Body of pancreas (tissue), 4 donors: ENCODE data around the gene POLR1A. TPM values are rescaled to one million over a fixed set of nuclear protein-coding genes. Genes with fewer than 3 reads are reported as not detected.

Source experiments
- ATAC-seq: fragments of 150-250 bp; one replicate; pipeline ENCODE4 v1.9.1; 2016
- DNase-seq, 4 donors: peaks; one replicate each; pipeline ENCODE4 v3.0.0-alpha.2; 2019
- H3K27ac ChIP-seq, 4 donors: fragments of 200-600 bp; sonication (generic); 1 replicate in 3 of 4; 2 replicates in 1 of 4; pipeline versions ENCODE4 v1.5.1 to v1.6.1; 2016 to 2019; ENCODE audit warnings: mild to moderate bottlenecking in 1 of 4, mixed read lengths in 1 of 4, moderate library complexity in 1 of 4
- H3K27me3 ChIP-seq, 2 donors: fragments of 200-600 bp; sonication (generic); one replicate each; pipeline ENCODE4 v1.6.0; 2016; ENCODE audit warnings: mild to moderate bottlenecking in 1 of 2
- H3K36me3 ChIP-seq, 2 donors: fragments of 200-600 bp; sonication (generic); replicated peaks in 1 of 2; 2 replicates each; pipeline ENCODE4 v1.5.1; 2016; ENCODE audit warnings: low read depth in 2 of 2; ENCODE audit not compliant: insufficient read depth in 1 of 2
- H3K4me1 ChIP-seq: fragments of 200-600 bp; sonication (generic); one replicate; pipeline ENCODE4 v1.6.0; 2016
- H3K4me3 ChIP-seq, 2 donors: fragments of 200-600 bp; sonication (generic); 1 replicate in 1 of 2; 2 replicates in 1 of 2; pipeline ENCODE4 v1.5.1; 2016 to 2019
- H3K9me3 ChIP-seq, 3 donors: fragments of 200-600 bp; sonication (generic); 1 replicate in 2 of 3; 2 replicates in 1 of 3; pipeline ENCODE4 v1.5.1; 2016
- CTCF ChIP-seq, 7 experiments: fragments of 450-650 bp in 4 of 7; fragments of 200-600 bp in 3 of 7; sonication (generic) in 3 of 7; IDR thresholded peaks; one replicate each; pipeline ENCODE4 v1.5.1; 2016 to 2019; ENCODE audit warnings: antibody characterized with exemption in 7 of 7
- POLR2A ChIP-seq, 3 donors: fragments of 450-650 bp; IDR thresholded peaks; one replicate each; pipeline ENCODE4 v1.6.1; 2016; ENCODE audit warnings: antibody characterized with exemption in 3 of 3, mild to moderate bottlenecking in 2 of 3
- WGBS, 2 donors: methylation state at CpG; one replicate each; pipeline ENCODE4 v1.1.5; 2017; 5-methylcytosine and 5-hydroxymethylcytosine counted together
- intact Hi-C: fragments of 100-400 bp; cut with DNase I; formaldehyde crosslinking; loops from one replicate; pipeline ENCODE4 v1.15.1; 2023
- total RNA-seq, 2 donors: library from RNA; depleted of rRNA; stranded (reverse); fragments of >200 nt; gene quantifications; one replicate each; pipeline ENCODE4 v1.1.0, GENCODE V29; 2016

The POLR1A gene
- total RNA-seq, 2 donors from 2014 or later, result 18.7 to 36.6 TPM

GRCh38 chr2:86062043-86062442 lies 43.6 kb downstream of the POLR1A start:
- H3K27me3 ChIP-seq, result no peaks in the 10 kb centered on the region
- WGBS, 2 donors, result 21 to 29% methylated on average over 2 of the region's 2 CpGs
- intact Hi-C loops, result no loop called here
- no peaks in the 10 kb centered on the region for H3K9me3 ChIP-seq
- ATAC-seq (peak; percentile 91), DNase-seq (no peak)
- H3K4me3 ChIP-seq, result no peak overlapping the region
- peaks cover 0 to 16% of the 10 kb centered on the region in 2 donors for H3K36me3 ChIP-seq
- TF ChIP-seq CTCF (IDR thresholded peaks at IDR 0.05) (no peak), POLR2A (IDR thresholded peaks at IDR 0.05) (no peak)
- H3K27ac ChIP-seq, result peak overlapping the region; percentile 8 to 76 (median 58)
- peaks cover 22% of the 10 kb centered on the region for H3K4me1 ChIP-seq

GRCh38 chr2:86056590-86057331 lies 48.9 kb downstream of the POLR1A start:
- no peak overlapping the region for H3K4me3 ChIP-seq
- H3K36me3 ChIP-seq, result no peaks in the 10 kb centered on the region
- TF ChIP-seq POLR2A (IDR thresholded peaks at IDR 0.05), result no peak
- no peak for TF ChIP-seq CTCF (IDR thresholded peaks at IDR 0.05)
- ATAC-seq (no peak), DNase-seq (peak in 1 of 4 donors; percentile 39)
- intact Hi-C loops, result no loop called here
- 73 to 74% methylated on average over 4 of the region's 4 CpGs for WGBS, 2 donors
- H3K27ac ChIP-seq, result no peak overlapping the region
- H3K4me1 ChIP-seq, result peaks cover 44% of the 10 kb centered on the region
- H3K9me3 ChIP-seq, result no peaks in the 10 kb centered on the region
- no peaks in the 10 kb centered on the region for H3K27me3 ChIP-seq

DNA sequence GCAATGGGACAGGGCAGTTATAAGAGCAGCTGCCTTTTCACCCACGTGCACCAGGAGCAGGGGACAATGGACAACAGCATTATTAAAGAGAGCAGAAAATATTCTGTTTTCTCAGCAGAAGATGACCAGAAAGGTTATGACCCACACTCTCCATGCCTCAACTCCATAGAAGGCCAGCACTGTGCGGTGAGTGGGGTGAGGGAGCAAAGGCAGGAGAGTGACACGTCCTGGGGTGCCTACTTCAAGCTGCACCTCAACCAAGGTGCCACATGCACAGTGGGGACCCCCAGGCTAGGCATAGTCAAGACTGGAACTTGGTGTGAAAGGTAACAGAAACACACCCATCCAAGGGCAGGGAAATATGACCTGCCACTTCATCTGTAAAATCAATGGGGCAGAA lies 50.4 kb downstream of the POLR1A start:
- Histone ChIP-seq H3K9me3 (no peaks in the 10 kb centered on the region), H3K4me1 (peaks cover 40% of the 10 kb centered on the region), H3K27ac (peak overlapping the region in 3 of 4 donors; percentile 2 to 51 (median 4)), H3K4me3 (no peak overlapping the region), H3K27me3 (no peaks in the 10 kb centered on the region), H3K36me3 (peaks cover 0 to 2% of the 10 kb centered on the region in 2 donors)
- no peak for TF ChIP-seq CTCF (IDR thresholded peaks at IDR 0.05)
- no peak for TF ChIP-seq POLR2A (IDR thresholded peaks at IDR 0.05)
- intact Hi-C loops, result no loop called here
- no peak for DNase-seq
- 66 to 68% methylated on average over 3 of the region's 3 CpGs for WGBS, 2 donors
- ATAC-seq, result no peak

- peaks cover 0 to 2% of the 10 kb centered on the region in 2 donors for H3K36me3 ChIP-seq
Observed at GRCh38 chr2:86054535-86055082, 51.1 kb downstream of the POLR1A start.

More at GRCh38 chr2:86054535-86055082, 51.1 kb downstream of the POLR1A start:
- TF ChIP-seq POLR2A (IDR thresholded peaks at IDR 0.05), result no peak
- TF ChIP-seq CTCF (IDR thresholded peaks at IDR 0.05), result peak in 1 of 7 experiments; percentile 2
- H3K9me3 ChIP-seq, result no peaks in the 10 kb centered on the region
- peak overlapping the region in 3 of 4 donors; percentile 2 to 51 (median 33) for H3K27ac ChIP-seq
- no peak overlapping the region for H3K4me3 ChIP-seq
- peak; percentile 71 to 89 (median 76) for DNase-seq
- peaks cover 44% of the 10 kb centered on the region for H3K4me1 ChIP-seq
- 43% methylated on average over 4 to 10 of the region's 10 CpGs for WGBS, 2 donors
- ATAC-seq, result peak; percentile 84
- H3K27me3 ChIP-seq, result no peaks in the 10 kb centered on the region
- intact Hi-C loops, result no loop called here
